ENCODE results near the gene CDON. TPM values are rescaled to one million over a fixed set of nuclear protein-coding genes. Genes with fewer than 3 reads are reported as not detected.

The CDON gene
- total RNA-seq, 1 experiment from 2014 or later: 17.2 TPM

- no peak overlapping the region for H3K9ac ChIP-seq (ENCODE audit: extremely low read depth, insufficient read length, low read length)
- H4K91ac ChIP-seq (ENCODE audit: insufficient read length, low read depth, low read length): no peak overlapping the region
- H3K56ac ChIP-seq (ENCODE audit: insufficient read length, low read depth, low read length): no peak overlapping the region
- Mint-ChIP-seq H3K36me3 (ENCODE audit: insufficient read depth in 1 of 3, low read depth in 3 of 3) (peaks cover 17 to 45% (median 19%) of the 10 kb centered on the region in 3 experiments), H3K4me1 (peaks cover 7 to 12% of the 10 kb centered on the region in 2 experiments), H3K4me3 (no peak overlapping the region), H3K9me3 (peaks cover 7 to 12% of the 10 kb centered on the region in 2 experiments; a peak in 4 of 5 replicates), H3K27ac (no peak overlapping the region), H3K27me3 (ENCODE audit: low read depth) (no peaks in the 10 kb centered on the region)
- H2BK120ac ChIP-seq (ENCODE audit: low read depth, low read length, poor library complexity, severe bottlenecking): no peak overlapping the region
- H3K4me2 ChIP-seq (ENCODE audit: insufficient read depth, insufficient read length, low read length): no peak overlapping the region
- no peaks in the 10 kb centered on the region for H3K79me1 ChIP-seq (ENCODE audit: insufficient read depth, low read depth, low read length, poor library complexity, severe bottlenecking)
- no peak overlapping the region for H3K23ac ChIP-seq (ENCODE audit: insufficient read length, low read depth, low read length)
- no peak overlapping the region for H2BK12ac ChIP-seq (ENCODE audit: insufficient read length, low read depth, low read length)
- H3K9me3 ChIP-seq (ENCODE audit: control insufficient read depth, low read depth, low read length): no peaks in the 10 kb centered on the region
- H3K27ac ChIP-seq (ENCODE audit: insufficient read length, low read depth, low read length): no peak overlapping the region
- no peak overlapping the region for H3K14ac ChIP-seq (ENCODE audit: insufficient read depth, low read length)
- no peak overlapping the region for H2BK5ac ChIP-seq (ENCODE audit: insufficient read length, low read length)
- H3K23me2 ChIP-seq (ENCODE audit: insufficient read length, low read depth, low read length, poor library complexity, severe bottlenecking): no peaks in the 10 kb centered on the region
- no peaks in the 10 kb centered on the region for H4K20me1 ChIP-seq (ENCODE audit: control insufficient read depth, insufficient read depth, insufficient read length)
- H3K79me2 ChIP-seq (ENCODE audit: insufficient read depth, low read length): no peaks in the 10 kb centered on the region
- H2BK20ac ChIP-seq (ENCODE audit: low read depth, low read length, poor library complexity, severe bottlenecking): no peak overlapping the region
- H3K27me3 ChIP-seq (ENCODE audit: insufficient read depth, low read length): no peaks in the 10 kb centered on the region
- DNase-seq: no peak
- no peak overlapping the region for H2AK5ac ChIP-seq (ENCODE audit: insufficient read length, low read length)
- WGBS (ENCODE audit: extremely low coverage, insufficient read length, low lambda C conversion rate): no CpG with 5 or more reads among the region's 4 CpGs
- no peak overlapping the region for H3K18ac ChIP-seq (ENCODE audit: insufficient read length, low read depth, low read length)
- no peak overlapping the region for H2BK15ac ChIP-seq (ENCODE audit: low read depth, low read length)
- no peak overlapping the region for H4K8ac ChIP-seq (replicated peaks; ENCODE audit: insufficient read length, low read depth, low read length)
- H3K4ac ChIP-seq (ENCODE audit: low read depth, low read length): no peak overlapping the region
- no peak overlapping the region for H3T11ph ChIP-seq (ENCODE audit: low read length)
- no peak for TF ChIP-seq CTCF (conservative IDR thresholded peaks at IDR 0.05)
- no peak overlapping the region for H4K5ac ChIP-seq (ENCODE audit: insufficient read length, low read depth, low read length)
- H3K4me1 ChIP-seq (ENCODE audit: insufficient read depth, low read length): no peaks in the 10 kb centered on the region
- no peak overlapping the region for H2AFZ ChIP-seq (ENCODE audit: low read length)
These were observed 103.7 kb downstream of the CDON start for GRCh38 chr11:125958872-125959400.

All from H9 (cell line).